DOHH2 (cell line): ENCODE results near the gene JMJD8.

Experiments used
- EZH2phosphoT487 ChIP-seq: fragments of 200-600 bp; sonication (generic); IDR thresholded peaks from 2 replicates; pipeline ENCODE4 v1.6.1; 2017; ENCODE audit warnings: borderline replicate concordance, mild to moderate bottlenecking, antibody characterized with exemption, low read length, moderate library complexity, mixed read lengths
- TF ChIP-seq, protein P1 (sequence below): fragments of 200-600 bp; sonication (generic); IDR thresholded peaks from one replicate; pipeline ENCODE4 v1.5.1; 2014; ENCODE audit warnings: antibody characterized with exemption, mild to moderate bottlenecking, low read depth, low read length; ENCODE audit not compliant: poor library complexity, severe bottlenecking

DNA sequence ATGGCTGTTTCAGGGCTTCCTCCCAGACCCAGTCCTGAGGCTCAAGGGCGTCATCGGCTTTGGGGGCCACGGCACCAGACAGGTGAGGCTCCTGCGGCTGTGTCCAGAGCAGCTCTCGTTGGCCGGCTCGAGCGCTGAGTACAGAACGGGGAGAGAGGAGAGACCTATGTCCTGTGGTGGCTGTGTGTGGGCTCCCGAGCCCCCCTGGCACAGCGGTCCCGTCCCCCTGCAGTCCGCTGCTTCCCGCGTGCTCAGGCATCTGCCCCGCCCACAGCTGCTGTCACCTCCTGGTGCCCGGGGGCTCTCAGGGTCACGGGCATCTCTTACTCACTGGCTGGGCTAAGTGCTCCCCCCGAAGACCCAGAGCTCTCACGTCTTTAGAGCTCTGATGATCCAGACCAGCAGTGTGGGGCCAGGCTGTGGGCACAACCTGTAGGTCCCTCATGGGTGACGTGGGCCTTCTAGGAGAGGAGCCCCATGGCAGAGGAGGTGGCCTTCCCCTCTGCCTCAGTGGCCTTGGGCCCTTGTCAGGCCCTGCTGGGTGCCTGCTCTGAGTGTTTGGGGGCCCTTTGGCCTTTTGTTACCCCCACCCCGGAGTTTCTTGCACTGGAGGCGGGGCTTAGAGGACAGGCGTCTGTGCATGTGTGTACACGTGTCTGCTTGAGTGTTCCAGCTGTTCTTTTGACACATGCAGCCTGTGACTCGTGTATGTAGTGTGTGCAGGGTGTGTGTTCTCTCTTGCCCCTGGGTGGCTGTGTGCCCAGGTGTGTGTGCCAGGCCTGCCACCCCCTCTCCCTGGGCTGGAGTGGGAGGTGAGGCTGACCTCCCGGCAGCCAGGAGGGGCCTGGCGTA, 31.5 kb downstream of the JMJD8 start:
- TF ChIP-seq, protein P1, sequence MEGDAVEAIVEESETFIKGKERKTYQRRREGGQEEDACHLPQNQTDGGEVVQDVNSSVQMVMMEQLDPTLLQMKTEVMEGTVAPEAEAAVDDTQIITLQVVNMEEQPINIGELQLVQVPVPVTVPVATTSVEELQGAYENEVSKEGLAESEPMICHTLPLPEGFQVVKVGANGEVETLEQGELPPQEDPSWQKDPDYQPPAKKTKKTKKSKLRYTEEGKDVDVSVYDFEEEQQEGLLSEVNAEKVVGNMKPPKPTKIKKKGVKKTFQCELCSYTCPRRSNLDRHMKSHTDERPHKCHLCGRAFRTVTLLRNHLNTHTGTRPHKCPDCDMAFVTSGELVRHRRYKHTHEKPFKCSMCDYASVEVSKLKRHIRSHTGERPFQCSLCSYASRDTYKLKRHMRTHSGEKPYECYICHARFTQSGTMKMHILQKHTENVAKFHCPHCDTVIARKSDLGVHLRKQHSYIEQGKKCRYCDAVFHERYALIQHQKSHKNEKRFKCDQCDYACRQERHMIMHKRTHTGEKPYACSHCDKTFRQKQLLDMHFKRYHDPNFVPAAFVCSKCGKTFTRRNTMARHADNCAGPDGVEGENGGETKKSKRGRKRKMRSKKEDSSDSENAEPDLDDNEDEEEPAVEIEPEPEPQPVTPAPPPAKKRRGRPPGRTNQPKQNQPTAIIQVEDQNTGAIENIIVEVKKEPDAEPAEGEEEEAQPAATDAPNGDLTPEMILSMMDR, result no peak
- no peak for TF ChIP-seq EZH2phosphoT487
